Measurements from ENCODE around the gene MS4A10.

The MS4A10 gene

GRCh38 chr11:60847896-60848295 is 62.8 kb downstream of the MS4A10 start:
- no peak for TF ChIP-seq EZH2 (IDR thresholded peaks at IDR 0.05)
- TF ChIP-seq POLR2AphosphoS5 (IDR thresholded peaks at IDR 0.05; ENCODE audit: borderline replicate concordance, low read depth, low read length) = no peak
- TF ChIP-seq FOXP2 (optimal IDR thresholded peaks at IDR 0.05; ENCODE audit: control extremely low read depth, extremely low read length, insufficient read depth) = no peak
- H3K36me3 ChIP-seq (ENCODE audit: insufficient read depth, low read length) = peaks cover 41% of the 10 kb centered on the region; the same call in 1 of the 2 replicates
- no peaks in the 10 kb centered on the region for H3K9me3 ChIP-seq (ENCODE audit: low read depth, low read length)
- no peak overlapping the region for H3K9ac ChIP-seq (ENCODE audit: insufficient read length)
- H3K4me3 ChIP-seq = no peak overlapping the region
- no peak overlapping the region for H3K27ac ChIP-seq
- DNase-seq (ENCODE audit: low read depth, low spot score) = no peak

GRCh38 chr11:60848714-60849151 is 63.6 kb downstream of the MS4A10 start:
- no peak overlapping the region for H3K9ac ChIP-seq (ENCODE audit: insufficient read length)

GRCh38 chr11:60849641-60850520 is 64.7 kb downstream of the MS4A10 start:
- H3K4me3 ChIP-seq = no peak overlapping the region
- no peaks in the 10 kb centered on the region for H3K9me3 ChIP-seq (ENCODE audit: low read depth, low read length)
- peaks cover 36% of the 10 kb centered on the region; the same call in 1 of the 2 replicates for H3K36me3 ChIP-seq (ENCODE audit: insufficient read depth, low read length)
- H3K9ac ChIP-seq (ENCODE audit: insufficient read length) = no peak overlapping the region
- H3K27ac ChIP-seq = no peak overlapping the region
- TF ChIP-seq FOXP2 (optimal IDR thresholded peaks at IDR 0.05; ENCODE audit: control extremely low read depth, extremely low read length, insufficient read depth) = no peak
- no peak for TF ChIP-seq EZH2 (IDR thresholded peaks at IDR 0.05)
- no peak for TF ChIP-seq POLR2AphosphoS5 (IDR thresholded peaks at IDR 0.05; ENCODE audit: borderline replicate concordance, low read depth, low read length)
- no peak for DNase-seq (ENCODE audit: low read depth, low spot score)

More at GRCh38 chr11:60848714-60849151, 63.6 kb downstream of the MS4A10 start:
- no peak overlapping the region for H3K4me3 ChIP-seq
- no peak overlapping the region for H3K27ac ChIP-seq
- TF ChIP-seq EZH2 (IDR thresholded peaks at IDR 0.05) (no peak), POLR2AphosphoS5 (IDR thresholded peaks at IDR 0.05; ENCODE audit: borderline replicate concordance, low read depth, low read length) (no peak), FOXP2 (optimal IDR thresholded peaks at IDR 0.05; ENCODE audit: control extremely low read depth, extremely low read length, insufficient read depth) (no peak)
- H3K36me3 ChIP-seq (ENCODE audit: insufficient read depth, low read length) = peaks cover 41% of the 10 kb centered on the region; the same call in 1 of the 2 replicates
- no peak for DNase-seq (ENCODE audit: low read depth, low spot score)
- no peaks in the 10 kb centered on the region for H3K9me3 ChIP-seq (ENCODE audit: low read depth, low read length)
